ENCODE measurements around the gene PDE6A.

The PDE6A gene

DNA sequence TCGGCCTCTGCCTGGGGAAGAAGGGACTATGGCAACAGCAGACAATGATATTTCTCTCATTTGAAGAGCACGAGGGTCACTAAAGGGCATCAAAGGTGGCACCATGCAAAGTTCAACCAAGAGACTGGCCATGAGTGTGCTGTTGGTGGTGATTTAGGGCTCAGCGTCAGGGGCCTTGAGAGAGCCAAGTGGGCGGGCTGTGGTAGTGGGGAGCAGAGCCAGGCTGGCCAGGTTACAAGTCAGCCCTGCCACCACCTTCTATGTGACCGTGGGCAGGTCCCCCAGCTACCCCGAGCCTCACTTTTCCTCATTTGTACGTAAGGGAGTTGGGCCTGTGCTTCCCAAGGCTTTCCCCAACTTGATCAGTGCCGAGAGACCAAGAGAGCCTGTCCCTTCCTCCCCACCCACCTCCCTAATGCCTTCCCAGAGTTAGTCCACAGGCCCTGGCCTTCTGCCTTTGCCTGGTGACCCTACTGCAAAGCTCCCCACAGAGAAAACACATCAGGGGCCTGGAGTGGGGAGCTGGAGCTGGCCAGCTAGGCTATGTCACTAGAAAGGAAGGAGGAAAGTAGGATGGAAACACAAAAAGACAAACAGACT lies 104.3 kb downstream of the PDE6A start:
- H3K4me3 ChIP-seq (ENCODE audit: low read length) = no peak overlapping the region
- no peak for TF ChIP-seq ZNF274 (IDR thresholded peaks at IDR 0.05; ENCODE audit: low read depth, low read length)

DNA sequence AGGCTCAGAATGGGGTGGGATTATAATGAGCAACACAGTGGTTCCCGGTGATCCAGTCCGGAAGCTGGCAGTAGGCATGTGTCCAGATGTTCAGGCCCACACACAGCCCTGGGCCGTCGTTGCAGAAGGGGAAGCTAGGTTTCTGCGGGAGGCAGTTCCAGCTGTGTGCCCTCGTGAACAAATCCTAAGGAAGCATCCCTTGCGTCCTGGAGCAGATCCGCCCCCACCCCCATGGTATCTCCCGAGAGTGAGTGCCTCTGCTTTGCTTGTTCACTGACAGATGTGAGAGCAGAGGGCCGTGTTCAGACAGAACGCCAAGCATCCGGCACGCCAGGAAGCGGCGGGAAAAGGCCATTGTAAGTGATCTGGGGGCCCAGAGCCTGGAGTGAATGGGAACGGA lies 104.8 kb downstream of the PDE6A start:
- no peak overlapping the region for H3K4me3 ChIP-seq (ENCODE audit: low read length)
- TF ChIP-seq ZNF274 (IDR thresholded peaks at IDR 0.05; ENCODE audit: low read depth, low read length) = no peak

- H3K4me3 ChIP-seq (ENCODE audit: low read length) = no peak overlapping the region
- TF ChIP-seq ZNF274 (IDR thresholded peaks at IDR 0.05; ENCODE audit: low read depth, low read length) = no peak
Observed at GRCh38 chr5:149838881-149839739, 105.5 kb downstream of the PDE6A start.

DNA sequence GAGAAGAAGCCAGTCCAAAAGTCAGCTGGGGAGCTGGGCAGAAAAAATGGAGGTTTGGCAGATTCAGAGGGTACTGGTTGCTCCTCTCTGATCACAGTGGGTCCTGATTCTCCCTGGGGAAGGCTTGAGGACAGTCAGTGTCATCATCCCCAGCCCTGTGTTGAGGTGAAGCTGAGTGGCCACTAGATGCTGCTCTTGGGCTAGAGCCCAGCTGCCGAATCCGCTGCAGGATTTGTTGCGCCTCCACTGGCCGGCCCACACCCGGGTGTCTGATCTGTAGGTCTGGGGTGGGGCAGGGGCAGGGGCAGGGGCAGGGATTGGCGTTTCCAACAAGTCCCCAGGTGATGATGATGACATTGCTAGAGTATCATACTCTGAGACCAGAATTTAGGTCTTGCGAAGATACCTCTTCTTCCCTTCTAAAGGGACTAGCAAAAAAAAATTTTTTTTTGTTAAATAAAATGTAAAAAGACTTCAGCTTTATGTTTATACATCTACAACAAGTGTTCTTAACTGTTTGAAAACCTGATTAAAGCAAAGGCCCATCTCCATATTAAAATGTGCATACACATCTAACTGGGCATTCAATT lies 106.8 kb downstream of the PDE6A start:
- no peak for TF ChIP-seq ZNF274 (IDR thresholded peaks at IDR 0.05; ENCODE audit: low read depth, low read length)
- no peak overlapping the region for H3K4me3 ChIP-seq (ENCODE audit: low read length)

GRCh38 chr5:149836451-149837139 lies 108.0 kb downstream of the PDE6A start:
- TF ChIP-seq ZNF274 (IDR thresholded peaks at IDR 0.05; ENCODE audit: low read depth, low read length) = no peak
- no peak overlapping the region for H3K4me3 ChIP-seq (ENCODE audit: low read length)

- TF ChIP-seq ZNF274 (IDR thresholded peaks at IDR 0.05; ENCODE audit: low read depth, low read length) = no peak
- H3K4me3 ChIP-seq (ENCODE audit: low read length) = no peak overlapping the region
Observed at GRCh38 chr5:149834246-149834855, 110.2 kb downstream of the PDE6A start.

- no peak for TF ChIP-seq ZNF274 (IDR thresholded peaks at IDR 0.05; ENCODE audit: low read depth, low read length)
- H3K4me3 ChIP-seq (ENCODE audit: low read length) = no peak overlapping the region
Observed at GRCh38 chr5:149833116-149833827, 111.3 kb downstream of the PDE6A start.

DNA sequence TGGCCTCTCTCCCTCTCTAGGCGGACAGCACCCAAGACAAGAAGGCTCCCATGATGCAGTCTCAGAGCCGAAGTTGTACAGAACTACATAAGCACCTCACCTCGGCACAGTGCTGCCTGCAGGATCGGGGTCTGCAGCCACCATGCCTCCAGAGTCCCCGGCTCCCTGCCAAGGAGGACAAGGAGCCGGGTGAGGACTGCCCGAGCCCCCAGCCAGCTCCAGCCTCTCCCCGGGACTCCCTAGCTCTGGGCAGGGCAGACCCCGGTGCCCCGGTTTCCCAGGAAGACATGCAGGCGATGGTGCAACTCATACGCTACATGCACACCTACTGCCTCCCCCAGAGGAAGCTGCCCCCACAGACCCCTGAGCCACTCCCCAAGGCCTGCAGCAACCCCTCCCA lies 112.0 kb downstream of the PDE6A start:
- no peak for TF ChIP-seq ZNF274 (IDR thresholded peaks at IDR 0.05; ENCODE audit: low read depth, low read length)
- no peak overlapping the region for H3K4me3 ChIP-seq (ENCODE audit: low read length)

GRCh38 chr5:149831492-149831891 lies 113.1 kb downstream of the PDE6A start:
- TF ChIP-seq ZNF274 (IDR thresholded peaks at IDR 0.05; ENCODE audit: low read depth, low read length) = no peak

GRCh38 chr5:149830579-149830978 lies 114.0 kb downstream of the PDE6A start:
- no peak for TF ChIP-seq ZNF274 (IDR thresholded peaks at IDR 0.05; ENCODE audit: low read depth, low read length)
- H3K4me3 ChIP-seq (ENCODE audit: low read length) = no peak overlapping the region

More at GRCh38 chr5:149831492-149831891, 113.1 kb downstream of the PDE6A start:
- H3K4me3 ChIP-seq (ENCODE audit: low read length) = no peak overlapping the region

DNA sequence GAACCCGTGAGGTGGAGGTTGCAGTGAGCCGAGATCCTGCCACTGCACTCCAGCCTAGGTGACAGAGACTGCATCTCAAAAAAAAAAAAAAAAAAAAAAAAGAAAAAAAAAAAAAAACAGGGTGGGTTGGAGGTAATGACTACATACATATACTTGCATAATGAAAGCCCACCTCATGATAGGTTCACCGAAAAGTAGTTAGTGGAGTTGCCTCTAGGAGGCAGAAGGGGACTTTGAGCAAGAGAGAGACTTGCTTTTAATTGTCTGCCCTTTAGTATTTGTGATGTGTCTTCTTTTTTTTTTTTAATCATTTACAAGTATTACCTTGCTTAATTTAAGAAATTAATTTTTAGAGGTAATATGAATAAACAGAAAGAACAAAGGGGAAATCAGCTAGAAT lies 114.6 kb downstream of the PDE6A start:
- H3K4me3 ChIP-seq (ENCODE audit: low read length) = no peak overlapping the region
- TF ChIP-seq ZNF274 (IDR thresholded peaks at IDR 0.05; ENCODE audit: low read depth, low read length) = no peak

- no peak overlapping the region for H3K4me3 ChIP-seq (ENCODE audit: low read length)
- no peak for TF ChIP-seq ZNF274 (IDR thresholded peaks at IDR 0.05; ENCODE audit: low read depth, low read length)
Observed at GRCh38 chr5:149828161-149829011, 116.2 kb downstream of the PDE6A start.

DNA sequence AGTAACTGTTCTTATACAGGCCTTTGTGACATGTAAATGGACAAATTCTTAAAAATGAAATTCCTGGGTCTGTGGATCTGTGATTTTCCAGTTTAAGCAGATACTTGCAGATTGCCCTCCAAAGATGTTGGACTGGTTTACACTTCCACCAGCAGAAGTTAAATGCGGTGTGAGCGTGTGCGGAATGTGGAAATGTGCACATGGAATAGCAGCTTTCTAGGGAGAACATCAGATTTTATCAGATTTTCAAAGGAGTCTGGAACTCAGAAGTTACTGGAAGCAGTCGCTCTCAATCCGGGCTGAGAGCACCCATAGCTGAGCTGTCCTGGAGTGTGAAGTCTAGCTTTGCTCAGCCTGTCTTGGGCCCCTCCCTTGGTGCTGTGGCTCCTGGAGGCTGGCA lies 117.0 kb downstream of the PDE6A start:
- no peak overlapping the region for H3K4me3 ChIP-seq (ENCODE audit: low read length)
- no peak for TF ChIP-seq ZNF274 (IDR thresholded peaks at IDR 0.05; ENCODE audit: low read depth, low read length)
